ENCODE results near the gene GNAT2.
A peak's percentile ranks its signal among the peaks of the same experiment; 100 is the strongest.

GNAT2 gene

GRCh38 chr1:109641078-109641740 is 21.8 kb upstream of the GNAT2 start:
- no peak for DNase-seq

- peak; percentile 98 to 99 for DNase-seq
Measured at GRCh38 chr1:109640285-109640865, 21.0 kb upstream of the GNAT2 start.

GRCh38 chr1:109639841-109640184 is 20.4 kb upstream of the GNAT2 start:
- no peak for DNase-seq

GRCh38 chr1:109639063-109639840 is 19.8 kb upstream of the GNAT2 start:
- no peak for DNase-seq

- DNase-seq: no peak
Measured at GRCh38 chr1:109637446-109637845, 18.0 kb upstream of the GNAT2 start.

GRCh38 chr1:109636201-109636952 is 17.0 kb upstream of the GNAT2 start:
- no peak for DNase-seq

GRCh38 chr1:109635862-109636200 is 16.4 kb upstream of the GNAT2 start:
- no peak for DNase-seq

- DNase-seq: no peak
Measured at GRCh38 chr1:109634771-109635750, 15.6 kb upstream of the GNAT2 start.

- no peak for DNase-seq
Measured at GRCh38 chr1:109634292-109634691, 14.9 kb upstream of the GNAT2 start.

GRCh38 chr1:109632671-109633346 is 13.4 kb upstream of the GNAT2 start:
- DNase-seq: no peak

- no peak for DNase-seq
Measured at GRCh38 chr1:109631513-109632505, 12.4 kb upstream of the GNAT2 start.

GRCh38 chr1:109630898-109631512 is 11.6 kb upstream of the GNAT2 start:
- no peak for DNase-seq

- DNase-seq: peak; percentile 40 to 54
Measured at GRCh38 chr1:109630081-109630897, 10.9 kb upstream of the GNAT2 start.

- DNase-seq: no peak
Measured at GRCh38 chr1:109629372-109630030, 10.1 kb upstream of the GNAT2 start.

- no peak for DNase-seq
Measured at GRCh38 chr1:109628540-109629321, 9.3 kb upstream of the GNAT2 start.

GRCh38 chr1:109627692-109628399 is 8.4 kb upstream of the GNAT2 start:
- no peak for DNase-seq
